ENCODE measurements around the gene ADAMTS14.
A peak's percentile ranks its signal among the peaks of the same experiment; 100 is the strongest.

ADAMTS14 gene

DNA sequence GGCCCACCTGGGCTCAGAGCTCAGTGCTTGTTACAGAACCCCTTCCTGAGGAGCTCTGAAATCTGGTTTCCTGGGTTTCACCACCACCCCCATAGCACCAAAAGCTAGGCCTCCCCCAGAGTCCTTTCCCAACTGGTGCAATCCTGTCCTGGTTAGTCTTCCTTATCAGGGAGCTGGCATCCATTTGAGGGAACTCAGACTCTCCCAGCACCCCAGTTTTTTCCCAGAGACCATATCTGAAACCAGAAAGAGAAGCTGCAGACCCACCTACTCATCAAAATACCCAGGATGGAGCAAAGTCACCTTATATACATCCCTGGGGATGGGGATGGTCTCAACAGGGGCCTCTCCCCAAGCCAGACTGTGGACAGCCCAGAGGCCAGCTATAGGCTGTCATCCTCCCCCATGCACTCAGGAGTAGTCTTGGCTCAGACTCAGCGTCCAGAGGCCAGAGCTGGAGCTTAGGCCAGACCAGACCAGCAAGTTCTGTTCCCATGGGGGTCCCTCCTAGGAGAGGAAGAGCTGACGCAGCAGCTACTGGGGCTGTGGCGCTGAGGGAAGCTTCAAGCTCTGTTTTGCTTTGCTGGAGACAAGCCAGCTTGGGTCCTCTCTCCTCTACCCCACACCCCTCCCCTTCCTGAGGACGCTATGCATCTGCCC lies 109.9 kb downstream of the ADAMTS14 start:
- H3K36me3 ChIP-seq (ENCODE audit: low read depth): no peaks in the 10 kb centered on the region
- H3K9me3 ChIP-seq (ENCODE audit: severe bottlenecking): no peaks in the 10 kb centered on the region
- no peak overlapping the region for H3K27ac ChIP-seq (ENCODE audit: poor library complexity, severe bottlenecking)
- ATAC-seq (ENCODE audit: low read depth) (no peak), DNase-seq (ENCODE audit: low spot score) (no peak)
- H3K27me3 ChIP-seq (ENCODE audit: insufficient read depth, poor library complexity, severe bottlenecking): no peaks in the 10 kb centered on the region
- H3K4me3 ChIP-seq (ENCODE audit: severe bottlenecking): no peak overlapping the region
- TF ChIP-seq, protein P1, sequence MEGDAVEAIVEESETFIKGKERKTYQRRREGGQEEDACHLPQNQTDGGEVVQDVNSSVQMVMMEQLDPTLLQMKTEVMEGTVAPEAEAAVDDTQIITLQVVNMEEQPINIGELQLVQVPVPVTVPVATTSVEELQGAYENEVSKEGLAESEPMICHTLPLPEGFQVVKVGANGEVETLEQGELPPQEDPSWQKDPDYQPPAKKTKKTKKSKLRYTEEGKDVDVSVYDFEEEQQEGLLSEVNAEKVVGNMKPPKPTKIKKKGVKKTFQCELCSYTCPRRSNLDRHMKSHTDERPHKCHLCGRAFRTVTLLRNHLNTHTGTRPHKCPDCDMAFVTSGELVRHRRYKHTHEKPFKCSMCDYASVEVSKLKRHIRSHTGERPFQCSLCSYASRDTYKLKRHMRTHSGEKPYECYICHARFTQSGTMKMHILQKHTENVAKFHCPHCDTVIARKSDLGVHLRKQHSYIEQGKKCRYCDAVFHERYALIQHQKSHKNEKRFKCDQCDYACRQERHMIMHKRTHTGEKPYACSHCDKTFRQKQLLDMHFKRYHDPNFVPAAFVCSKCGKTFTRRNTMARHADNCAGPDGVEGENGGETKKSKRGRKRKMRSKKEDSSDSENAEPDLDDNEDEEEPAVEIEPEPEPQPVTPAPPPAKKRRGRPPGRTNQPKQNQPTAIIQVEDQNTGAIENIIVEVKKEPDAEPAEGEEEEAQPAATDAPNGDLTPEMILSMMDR (IDR thresholded peaks at IDR 0.05; ENCODE audit: poor library complexity, severe bottlenecking): no peak
- H3K4me1 ChIP-seq (ENCODE audit: insufficient read depth, poor library complexity, severe bottlenecking): no peaks in the 10 kb centered on the region

DNA sequence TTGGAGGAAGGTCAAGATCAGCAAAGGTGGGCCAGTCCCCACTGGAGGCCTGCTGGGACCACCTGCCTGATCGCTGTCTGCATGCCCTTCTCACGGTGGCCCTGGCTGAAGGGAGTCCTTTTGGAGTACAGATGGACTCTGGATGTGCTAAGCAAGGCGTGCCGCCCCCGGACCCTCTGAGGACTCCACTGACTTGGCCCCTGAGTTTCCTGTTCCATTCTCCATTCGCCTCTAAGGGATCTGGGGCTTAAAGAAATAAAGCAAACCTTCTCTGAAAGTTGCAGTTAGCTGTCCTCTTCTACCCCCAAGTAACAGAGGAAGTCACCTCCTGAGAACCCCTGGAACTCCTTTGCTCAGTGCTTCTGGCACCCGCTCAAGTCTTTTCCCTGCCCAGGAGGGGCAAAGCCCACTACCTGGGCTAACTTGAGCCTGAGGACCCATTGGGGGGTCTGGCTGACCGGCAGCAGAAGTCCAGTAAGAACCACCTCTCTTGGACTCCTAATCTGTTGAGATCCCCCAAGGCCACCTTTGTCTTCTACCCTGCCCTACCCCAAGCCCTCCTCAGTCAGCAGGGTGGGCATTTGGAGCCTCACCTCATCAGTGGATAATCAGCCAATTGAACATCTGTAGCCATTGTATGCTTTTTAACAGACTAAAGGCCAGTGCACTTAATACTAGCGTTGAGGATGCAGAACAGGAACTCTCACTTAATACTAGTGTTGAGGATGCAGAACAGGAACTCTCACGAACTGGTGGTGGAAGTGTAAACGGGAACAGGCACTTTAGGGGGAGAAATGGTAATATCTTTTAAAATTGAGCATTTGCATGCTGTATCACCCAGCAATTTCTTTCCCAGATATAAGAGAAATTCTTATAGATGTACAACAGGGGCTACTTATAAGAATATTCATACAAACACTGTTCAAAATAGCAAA lies 110.7 kb downstream of the ADAMTS14 start:
- Histone ChIP-seq H3K4me1 (ENCODE audit: insufficient read depth, poor library complexity, severe bottlenecking) (no peaks in the 10 kb centered on the region), H3K27ac (ENCODE audit: poor library complexity, severe bottlenecking) (no peak overlapping the region), H3K36me3 (ENCODE audit: low read depth) (no peaks in the 10 kb centered on the region), H3K9me3 (ENCODE audit: severe bottlenecking) (no peaks in the 10 kb centered on the region), H3K27me3 (ENCODE audit: insufficient read depth, poor library complexity, severe bottlenecking) (no peaks in the 10 kb centered on the region), H3K4me3 (ENCODE audit: severe bottlenecking) (no peak overlapping the region)
- ATAC-seq (ENCODE audit: low read depth) (no peak), DNase-seq (ENCODE audit: low spot score) (no peak)
- TF ChIP-seq, protein P1 (IDR thresholded peaks at IDR 0.05; ENCODE audit: poor library complexity, severe bottlenecking): no peak

DNA sequence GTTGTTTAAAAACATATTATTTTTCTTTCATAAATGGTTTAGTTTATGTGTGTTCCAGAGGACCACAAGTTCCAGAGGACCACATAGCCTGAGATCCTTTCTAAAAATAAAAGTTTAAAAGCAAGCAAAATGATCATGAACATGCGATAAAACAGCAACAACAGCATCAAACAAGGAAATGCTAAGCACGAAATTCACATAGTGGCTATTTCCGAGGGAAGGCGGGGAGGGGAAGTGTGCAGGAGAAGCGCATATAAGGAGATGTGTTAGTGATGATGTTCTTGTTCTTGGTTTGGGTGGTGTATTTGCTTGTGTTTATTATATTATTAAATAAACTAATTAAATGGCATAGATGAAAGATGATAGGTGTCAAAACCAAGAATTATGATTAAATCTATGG lies 111.7 kb downstream of the ADAMTS14 start:
- Histone ChIP-seq H3K9me3 (ENCODE audit: severe bottlenecking) (no peaks in the 10 kb centered on the region), H3K27me3 (ENCODE audit: insufficient read depth, poor library complexity, severe bottlenecking) (no peaks in the 10 kb centered on the region), H3K4me3 (ENCODE audit: severe bottlenecking) (no peak overlapping the region), H3K27ac (ENCODE audit: poor library complexity, severe bottlenecking) (no peak overlapping the region), H3K36me3 (ENCODE audit: low read depth) (no peaks in the 10 kb centered on the region), H3K4me1 (ENCODE audit: insufficient read depth, poor library complexity, severe bottlenecking) (no peaks in the 10 kb centered on the region)
- ATAC-seq (ENCODE audit: low read depth) (no peak), DNase-seq (ENCODE audit: low spot score) (no peak)
- TF ChIP-seq, protein P1 (IDR thresholded peaks at IDR 0.05; ENCODE audit: poor library complexity, severe bottlenecking): no peak

DNA sequence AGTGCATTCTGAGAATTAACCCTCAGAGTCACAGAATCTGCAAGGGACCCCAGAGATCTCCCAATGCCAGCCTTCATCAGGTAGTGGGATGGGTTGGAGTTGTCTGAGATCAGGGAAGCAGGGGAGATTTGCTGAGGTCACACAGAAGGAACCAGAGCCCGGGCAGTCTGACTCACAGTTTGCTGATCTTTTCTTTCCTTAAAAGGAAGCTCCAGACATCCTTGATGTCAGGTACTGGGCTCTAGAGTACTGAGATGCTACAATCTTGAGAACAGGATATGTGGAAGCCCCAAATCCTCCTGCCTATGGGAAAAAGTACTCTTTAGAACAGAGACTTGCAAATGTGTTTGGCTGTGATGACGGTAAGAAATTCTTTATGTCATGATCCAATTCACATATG lies 112.2 kb downstream of the ADAMTS14 start:
- H3K36me3 ChIP-seq (ENCODE audit: low read depth): no peaks in the 10 kb centered on the region
- peak; percentile 62; the same call in 2 of the 3 replicates for ATAC-seq (ENCODE audit: low read depth)
- no peaks in the 10 kb centered on the region for H3K4me1 ChIP-seq (ENCODE audit: insufficient read depth, poor library complexity, severe bottlenecking)
- no peak for DNase-seq (ENCODE audit: low spot score)
- TF ChIP-seq, protein P1 (IDR thresholded peaks at IDR 0.05; ENCODE audit: poor library complexity, severe bottlenecking): no peak
- H3K27me3 ChIP-seq (ENCODE audit: insufficient read depth, poor library complexity, severe bottlenecking): no peaks in the 10 kb centered on the region
- no peaks in the 10 kb centered on the region for H3K9me3 ChIP-seq (ENCODE audit: severe bottlenecking)
- no peak overlapping the region for H3K4me3 ChIP-seq (ENCODE audit: severe bottlenecking)
- no peak overlapping the region for H3K27ac ChIP-seq (ENCODE audit: poor library complexity, severe bottlenecking)

All from RWPE2 (cell line).